IPS-20b (cell line): ENCODE results near the gene MIPOL1.
A peak's percentile ranks its signal among the peaks of the same experiment; 100 is the strongest.

Experiments
- H3K27ac ChIP-seq: one replicate; pipeline ENCODE4 v1.5.1; 2013; ENCODE audit warnings: low read length
- H3K27me3 ChIP-seq: 2 replicates; pipeline ENCODE4 v1.6.1; 2013; ENCODE audit warnings: mild to moderate bottlenecking, low read length, inconsistent platforms; ENCODE audit not compliant: insufficient read depth
- H3K36me3 ChIP-seq: 2 replicates; pipeline ENCODE4 v1.6.1; 2013; ENCODE audit warnings: low read depth, mild to moderate bottlenecking, inconsistent platforms, low read length, moderate library complexity; ENCODE audit not compliant: insufficient read depth
- H3K4me1 ChIP-seq: 2 replicates; pipeline ENCODE4 v1.6.1; 2013; ENCODE audit warnings: mild to moderate bottlenecking, control low read depth, inconsistent platforms, low read length, moderate library complexity; ENCODE audit not compliant: insufficient read depth
- H3K4me3 ChIP-seq: 2 replicates; pipeline ENCODE4 v1.5.1; 2013; ENCODE audit warnings: mild to moderate bottlenecking, low read length, inconsistent platforms
- H3K9ac ChIP-seq: 2 replicates; pipeline ENCODE4 v1.6.1; 2013; ENCODE audit warnings: low read depth, mild to moderate bottlenecking, inconsistent platforms, low read length, moderate library complexity
- H3K9me3 ChIP-seq: 2 replicates; pipeline ENCODE4 v1.6.1; 2013; ENCODE audit warnings: mild to moderate bottlenecking, low read depth, low read length, inconsistent platforms; ENCODE audit not compliant: insufficient read depth

Gene MIPOL1

GRCh38 chr14:37593511-37594237 is 395.9 kb downstream of the MIPOL1 start:
- Histone ChIP-seq H3K9ac (no peak overlapping the region), H3K27ac (no peak overlapping the region), H3K36me3 (no peaks in the 10 kb centered on the region), H3K9me3 (no peaks in the 10 kb centered on the region; the same call in 1 of the 2 replicates), H3K4me1 (peaks cover 4% of the 10 kb centered on the region; the same call in 1 of the 2 replicates), H3K27me3 (peaks cover 100% of the 10 kb centered on the region), H3K4me3 (peak overlapping the region; percentile 46; the same call in 1 of the 2 replicates)

GRCh38 chr14:37594238-37594970 is 396.7 kb downstream of the MIPOL1 start:
- Histone ChIP-seq H3K27me3 (peaks cover 100% of the 10 kb centered on the region), H3K27ac (no peak overlapping the region), H3K9ac (no peak overlapping the region), H3K4me3 (peak overlapping the region; percentile 46; the same call in 1 of the 2 replicates), H3K36me3 (no peaks in the 10 kb centered on the region), H3K9me3 (no peaks in the 10 kb centered on the region; the same call in 1 of the 2 replicates), H3K4me1 (peaks cover 4% of the 10 kb centered on the region; the same call in 1 of the 2 replicates)

DNA sequence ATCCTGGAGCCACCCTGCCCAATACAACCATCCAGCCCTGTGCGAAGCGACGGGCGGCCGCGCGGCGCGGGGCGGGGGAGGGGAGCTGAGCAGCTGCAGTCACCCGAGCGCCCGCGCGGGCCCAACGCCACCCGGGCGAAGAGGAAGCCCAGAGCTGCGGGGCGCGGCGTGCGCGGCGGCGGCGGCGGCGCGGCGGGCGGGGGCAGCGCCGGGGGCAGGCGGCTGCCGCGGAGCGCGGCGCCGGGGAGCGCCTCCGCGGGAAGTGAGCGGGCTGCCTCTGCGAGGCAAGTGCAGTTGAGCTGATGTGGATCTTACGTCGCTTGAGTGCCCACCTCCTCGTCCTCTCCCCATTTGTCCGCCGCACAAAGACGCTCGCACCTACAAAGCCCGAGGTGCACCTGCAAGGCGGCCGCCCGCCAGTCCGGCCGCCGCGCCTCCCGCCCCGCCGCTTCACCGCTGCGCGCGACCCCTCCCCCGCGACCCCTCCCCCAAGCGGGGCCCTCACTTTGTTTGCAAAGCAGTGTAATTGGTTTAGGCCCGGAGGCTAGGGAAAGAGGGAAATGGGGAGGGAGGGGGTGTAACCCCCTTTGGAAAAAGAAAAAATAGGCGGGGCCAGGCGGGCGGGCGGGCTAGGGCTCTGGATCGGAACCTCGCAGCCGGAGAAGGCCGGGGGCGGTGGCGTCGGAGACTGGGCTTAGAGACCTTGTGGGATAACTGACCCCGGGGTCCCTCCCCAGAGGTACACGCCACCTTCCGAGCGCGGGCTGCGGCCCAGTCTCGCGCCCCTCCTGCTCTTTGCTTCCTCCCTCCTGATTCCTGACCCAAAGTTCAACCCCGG is 397.5 kb downstream of the MIPOL1 start, which contains the start of the genes FOXA1 and TTC6:
Gene FOXA1, minus strand, starts transcription at position 279 of the 838 bp plus-strand sequence. Its CDS starts 277 bp downstream, at position 2.
Gene TTC6, plus strand, starts transcription at position 659 of the 838 bp plus-strand sequence. CDS start 26,436 bp downstream, outside the sequence.
- peak within 1 kb of the TSS; percentile 46; the same call in 1 of the 2 replicates for H3K4me3 ChIP-seq
- H3K27ac ChIP-seq: no peak within 1 kb of the TSS
- no peaks in the 10 kb centered on the region for H3K36me3 ChIP-seq
- peaks cover 100% of the 10 kb centered on the region for H3K27me3 ChIP-seq
- no peak within 1 kb of the TSS for H3K9ac ChIP-seq
- H3K9me3 ChIP-seq: no peaks in the 10 kb centered on the region; the same call in 1 of the 2 replicates
- H3K4me1 ChIP-seq: peaks cover 6% of the 10 kb centered on the region; the same call in 1 of the 2 replicates

GRCh38 chr14:37595809-37596621 is 398.3 kb downstream of the MIPOL1 start:
- Histone ChIP-seq H3K27ac (no peak overlapping the region), H3K4me3 (peak overlapping the region; percentile 43; the same call in 1 of the 2 replicates)

DNA sequence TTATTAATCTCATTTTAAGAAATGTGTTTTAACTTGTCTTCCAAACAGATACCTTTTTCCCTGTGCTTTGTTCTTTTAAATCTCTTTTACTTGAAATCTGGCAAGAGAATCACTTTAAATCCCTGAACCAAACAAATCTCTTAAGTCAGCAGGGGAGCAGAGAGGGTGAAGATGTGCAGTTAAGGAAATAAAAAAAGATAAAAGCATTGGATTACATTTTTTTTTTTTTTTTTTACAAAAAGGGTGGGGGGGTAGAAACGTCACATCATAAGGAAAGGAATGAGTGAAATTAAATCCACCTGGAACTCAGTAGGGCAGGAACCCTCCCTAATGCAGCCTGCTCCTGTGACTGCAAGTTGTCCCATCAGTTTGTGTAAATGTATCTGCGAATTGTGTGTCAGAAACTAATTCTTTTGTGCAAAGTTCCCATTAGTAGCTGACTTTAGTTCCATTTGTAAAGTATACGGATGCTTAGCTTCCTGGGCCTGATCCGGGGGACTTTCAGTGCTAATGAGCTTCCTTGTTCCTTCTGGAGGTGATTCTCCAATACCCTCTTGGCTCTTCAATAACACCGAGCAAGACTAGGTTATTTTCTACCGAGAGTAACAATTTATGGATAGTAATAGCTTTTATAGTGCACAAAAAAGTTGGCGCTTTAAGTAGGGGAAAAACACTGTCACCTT is 399.2 kb downstream of the MIPOL1 start:
- Histone ChIP-seq H3K4me1 (peaks cover 6% of the 10 kb centered on the region; the same call in 1 of the 2 replicates), H3K9ac (no peak overlapping the region), H3K4me3 (no peak overlapping the region), H3K36me3 (no peaks in the 10 kb centered on the region), H3K27me3 (peaks cover 100% of the 10 kb centered on the region), H3K27ac (no peak overlapping the region), H3K9me3 (no peaks in the 10 kb centered on the region; the same call in 1 of the 2 replicates)

More at GRCh38 chr14:37595809-37596621, 398.3 kb downstream of the MIPOL1 start:
- no peaks in the 10 kb centered on the region; the same call in 1 of the 2 replicates for H3K9me3 ChIP-seq
- H3K9ac ChIP-seq: no peak overlapping the region
- H3K4me1 ChIP-seq: peaks cover 6% of the 10 kb centered on the region; the same call in 1 of the 2 replicates
- no peaks in the 10 kb centered on the region for H3K36me3 ChIP-seq
- peaks cover 100% of the 10 kb centered on the region for H3K27me3 ChIP-seq

DNA sequence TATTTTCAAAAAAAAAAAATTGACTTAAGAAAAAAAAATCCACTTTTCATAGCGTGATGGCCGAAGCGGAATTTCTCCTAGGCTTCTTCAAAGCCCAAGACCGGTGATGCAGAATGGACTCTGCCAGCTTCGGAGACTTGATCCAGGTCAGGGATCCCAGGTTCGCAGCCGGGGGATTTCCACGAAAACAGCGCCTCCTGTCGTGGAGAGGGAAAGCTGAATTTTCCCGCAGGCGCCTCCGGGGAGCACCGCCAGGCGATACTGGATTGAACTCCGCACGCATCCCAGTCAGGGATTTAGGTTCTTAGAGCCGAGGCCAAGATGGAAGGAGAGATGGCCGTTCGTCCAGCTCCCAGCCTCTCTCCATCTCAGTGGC is 399.8 kb downstream of the MIPOL1 start:
- Histone ChIP-seq H3K27ac (no peak overlapping the region), H3K9ac (no peak overlapping the region), H3K9me3 (no peaks in the 10 kb centered on the region; the same call in 1 of the 2 replicates), H3K27me3 (peaks cover 100% of the 10 kb centered on the region), H3K4me1 (peaks cover 6% of the 10 kb centered on the region; the same call in 1 of the 2 replicates), H3K4me3 (no peak overlapping the region), H3K36me3 (no peaks in the 10 kb centered on the region)

DNA sequence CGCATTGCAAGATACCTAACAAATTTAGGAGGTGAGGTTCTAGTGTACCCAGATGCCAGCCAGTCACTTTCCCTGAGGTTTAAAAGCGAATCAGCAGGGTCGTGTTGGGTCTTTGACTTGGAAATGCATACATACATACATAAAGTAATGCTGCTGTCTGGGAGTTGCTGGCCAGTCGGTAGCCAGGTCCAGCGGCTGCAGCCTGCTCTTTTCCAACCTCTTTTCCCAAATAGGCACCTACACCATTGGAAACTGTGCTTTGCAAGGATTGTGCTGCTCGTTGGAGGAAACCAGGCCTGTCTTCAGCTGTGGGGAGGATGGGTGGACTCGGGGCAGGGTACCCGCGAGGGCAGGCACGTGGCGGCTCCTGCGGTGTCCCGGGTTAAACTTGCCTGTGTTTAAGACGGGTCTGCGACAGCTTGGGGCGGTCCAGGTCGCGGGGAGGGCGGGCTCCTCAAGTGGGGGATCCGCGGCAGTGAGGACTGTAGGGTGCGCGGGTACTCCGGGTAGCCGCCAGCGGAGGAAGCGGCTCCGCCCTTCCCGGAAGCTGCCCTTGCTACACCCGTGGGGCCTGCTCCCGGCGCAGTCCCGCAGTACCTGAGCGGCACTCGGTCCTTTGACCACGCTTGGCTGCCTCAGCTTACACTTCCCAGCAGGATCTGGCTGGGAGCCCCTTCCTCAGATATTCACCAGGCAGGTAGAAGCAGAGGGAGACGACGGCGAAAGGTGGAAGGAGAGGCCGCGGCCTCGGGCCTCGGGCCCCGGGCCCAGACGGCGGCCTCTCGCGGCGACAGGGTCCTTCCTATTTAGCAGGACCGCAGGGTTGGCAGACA is 400.4 kb downstream of the MIPOL1 start:
- Histone ChIP-seq H3K9ac (no peak overlapping the region), H3K27ac (no peak overlapping the region), H3K4me1 (peaks cover 6% of the 10 kb centered on the region; the same call in 1 of the 2 replicates), H3K9me3 (no peaks in the 10 kb centered on the region; the same call in 1 of the 2 replicates), H3K4me3 (peak overlapping the region; percentile 42; the same call in 1 of the 2 replicates), H3K27me3 (peaks cover 100% of the 10 kb centered on the region), H3K36me3 (no peaks in the 10 kb centered on the region)

DNA sequence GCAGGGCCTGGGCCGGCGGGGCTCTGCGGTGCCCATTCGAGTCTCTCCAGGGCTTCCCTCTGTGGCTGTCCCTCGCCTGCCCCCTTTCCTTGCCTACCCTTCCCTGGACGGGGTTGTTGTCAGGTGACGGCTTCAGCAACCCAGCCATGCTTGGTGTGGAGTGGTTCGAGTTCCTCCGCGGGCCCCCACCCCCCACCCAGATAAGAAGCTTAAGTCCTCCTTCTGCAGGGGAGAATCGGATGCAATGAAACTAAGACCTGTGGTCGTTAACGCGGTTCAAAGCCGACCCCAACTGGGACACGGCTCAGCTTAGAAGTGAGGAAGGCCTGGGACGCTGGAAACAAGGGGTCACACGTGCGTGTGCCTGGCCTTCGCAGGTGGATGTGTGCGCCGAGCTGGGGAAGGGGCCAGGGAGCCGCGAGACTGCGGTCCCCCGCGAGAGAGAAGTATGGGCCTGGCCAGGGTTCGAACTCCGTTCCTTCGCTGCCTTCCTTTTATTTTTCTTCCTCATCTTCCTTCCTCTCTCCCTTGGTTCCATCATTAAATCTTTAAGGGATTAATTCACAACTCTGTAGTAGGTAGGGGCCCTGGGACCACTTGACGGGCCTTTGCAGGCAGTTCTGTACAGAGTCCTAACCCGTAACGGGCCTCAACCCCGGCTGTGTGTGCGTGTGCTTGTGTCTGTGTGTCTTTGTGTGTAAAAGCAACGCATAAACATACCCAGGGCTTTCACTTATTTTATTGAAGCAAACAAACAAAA is 401.2 kb downstream of the MIPOL1 start:
- no peaks in the 10 kb centered on the region for H3K9me3 ChIP-seq
- H3K4me1 ChIP-seq: peaks cover 6% of the 10 kb centered on the region; the same call in 1 of the 2 replicates
- peak overlapping the region; percentile 42; the same call in 1 of the 2 replicates for H3K4me3 ChIP-seq
- H3K36me3 ChIP-seq: no peaks in the 10 kb centered on the region
- H3K9ac ChIP-seq: no peak overlapping the region
- peaks cover 100% of the 10 kb centered on the region for H3K27me3 ChIP-seq
- H3K27ac ChIP-seq: no peak overlapping the region
